Lung (tissue), 12 donors: ENCODE data around the gene HSP90AB1. TPM values are rescaled to one million over a fixed set of nuclear protein-coding genes. Genes with fewer than 3 reads are reported as not detected.

Experiments
- ATAC-seq: fragments of 200-7000 bp; cut with Tn5 transposase; one replicate; pipeline ENCODE4 v1.9.1; 2020; ENCODE audit warnings: moderate number of reproducible peaks; ENCODE audit not compliant: insufficient read depth, low FRiP score
- DNase-seq, 3 donors: peaks; one replicate each; pipeline ENCODE4 v3.0.0-alpha.2; 2013 to 2017
- H3K27ac ChIP-seq, 2 donors: one replicate each; pipeline ENCODE4 v1.5.1; 2013; ENCODE audit warnings: mild to moderate bottlenecking in 2 of 2, moderate library complexity in 2 of 2, control low read depth in 1 of 2, inconsistent platforms in 1 of 2, low read depth in 1 of 2, low read length in 1 of 2
- H3K27me3 ChIP-seq, 3 donors: one replicate each; pipeline ENCODE4 v1.5.1; 2013; ENCODE audit warnings: low read length in 2 of 3; ENCODE audit not compliant: control insufficient read depth in 3 of 3, insufficient read depth in 3 of 3
- H3K36me3 ChIP-seq, 4 donors: one replicate each; pipeline ENCODE4 v1.5.1; 2013; ENCODE audit warnings: low read length in 4 of 4, mild to moderate bottlenecking in 1 of 4, moderate library complexity in 1 of 4; ENCODE audit not compliant: control insufficient read depth in 4 of 4, insufficient read depth in 4 of 4
- H3K4me1 ChIP-seq, 5 donors: one replicate each; pipeline ENCODE4 v1.5.1; 2013; ENCODE audit warnings: low read length in 5 of 5, mild to moderate bottlenecking in 2 of 5, moderate library complexity in 1 of 5; ENCODE audit not compliant: control insufficient read depth in 5 of 5, insufficient read depth in 5 of 5
- H3K4me3 ChIP-seq: one replicate; pipeline ENCODE4 v1.5.1; 2013; ENCODE audit warnings: mild to moderate bottlenecking, control low read depth, moderate library complexity
- H3K9ac ChIP-seq, 2 donors: one replicate each; pipeline ENCODE4 v1.5.1; 2013; ENCODE audit warnings: low read length in 2 of 2, control low read depth in 1 of 2; ENCODE audit not compliant: insufficient read depth in 1 of 2
- H3K9me3 ChIP-seq, 4 donors: one replicate each; pipeline ENCODE4 v1.5.1; 2013; ENCODE audit warnings: low read length in 3 of 4, mild to moderate bottlenecking in 1 of 4, moderate library complexity in 1 of 4; ENCODE audit not compliant: control insufficient read depth in 4 of 4, insufficient read depth in 3 of 4
- CTCF ChIP-seq: IDR thresholded peaks from 2 replicates; pipeline ENCODE4 v1.5.1; 2012; ENCODE audit warnings: mild to moderate bottlenecking; ENCODE audit errors: control extremely low read depth, extremely low read depth
- WGBS, 2 donors: extraction: QIAGEN DNeasy Blood & Tissue Kit; methylation state at CpG; one replicate each; pipeline ENCODE4 v1.1.7; 2013; 5-methylcytosine and 5-hydroxymethylcytosine counted together
- polyA plus RNA-seq, 2 donors: library from polyadenylated mRNA; stranded (reverse); fragments of 200-250 nt; gene quantifications; one replicate each; pipeline ENCODE4 v1.2.1, GENCODE V29; 2013
- total RNA-seq, 2 donors: library from RNA; depleted of rRNA in 1 of 2; stranded (reverse); fragments of >200 nt in 1 of 2; gene quantifications; one replicate each; pipeline ENCODE4 v1.2.1, GENCODE V29; 2014 to 2021
- donor health status: control.
- donor health status: control.
- donor health status: Bipolar disorder and iron deficiency.
- donor health status: healthy.
- donor health status: DM: yes; HTN: yes; CAD: no.

HSP90AB1 gene
- total and polyA plus RNA-seq, 4 donors, result 289 to 700 (median 509) TPM

GRCh38 chr6:44265722-44266233 is 18.9 kb downstream of the HSP90AB1 start:
- TF ChIP-seq CTCF, result no peak
- Histone ChIP-seq H3K4me1 (peaks cover 6 to 26% (median 12%) of the 10 kb centered on the region in 5 donors), H3K9me3 (no peaks in the 10 kb centered on the region), H3K9ac (no peak overlapping the region), H3K36me3 (peaks cover 0 to 8% (median 6%) of the 10 kb centered on the region in 4 donors), H3K4me3 (no peak overlapping the region), H3K27ac (no peak overlapping the region), H3K27me3 (peaks cover 0 to 17% (median 14%) of the 10 kb centered on the region in 3 donors)
- WGBS, 2 donors, result 62 to 65% methylated on average over 17 of the region's 17 CpGs
- no peak for ATAC-seq
- DNase-seq, result no peak

GRCh38 chr6:44266347-44266746 is 19.4 kb downstream of the HSP90AB1 start:
- Histone ChIP-seq H3K9me3 (no peaks in the 10 kb centered on the region), H3K36me3 (peaks cover 0 to 6% (median 3%) of the 10 kb centered on the region in 4 donors), H3K27ac (no peak overlapping the region), H3K4me1 (peaks cover 6 to 26% (median 12%) of the 10 kb centered on the region in 5 donors), H3K4me3 (no peak overlapping the region), H3K27me3 (peaks cover 0 to 22% (median 15%) of the 10 kb centered on the region in 3 donors), H3K9ac (no peak overlapping the region)
- ATAC-seq (no peak), DNase-seq (no peak)
- TF ChIP-seq CTCF, result no peak
- 72 to 84% methylated on average over 3 of the region's 3 CpGs for WGBS, 2 donors

GRCh38 chr6:44267252-44267651 is 20.4 kb downstream of the HSP90AB1 start:
- no peak for ATAC-seq
- no peak overlapping the region for H3K4me3 ChIP-seq
- no peak for TF ChIP-seq CTCF
- 74 to 82% methylated on average over 10 of the region's 10 CpGs for WGBS, 2 donors
- H3K9me3 ChIP-seq, result no peaks in the 10 kb centered on the region
- no peak for DNase-seq
- peaks cover 0 to 31% (median 23%) of the 10 kb centered on the region in 3 donors for H3K27me3 ChIP-seq
- H3K27ac ChIP-seq, result no peak overlapping the region
- H3K36me3 ChIP-seq, result no peaks in the 10 kb centered on the region
- peaks cover 6 to 25% (median 12%) of the 10 kb centered on the region in 5 donors for H3K4me1 ChIP-seq
- H3K9ac ChIP-seq, result no peak overlapping the region
